Ishikawa (cell line): ENCODE data around the gene ALKBH8.

ENCODE experiments used
- CEBPB ChIP-seq: IDR thresholded peaks from 2 replicates; pipeline ENCODE4 v1.6.1; 2012
- CREB1 ChIP-seq: IDR thresholded peaks from 2 replicates; pipeline ENCODE4 v1.6.1; 2012; ENCODE audit warnings: low read depth
- EGR1 ChIP-seq: IDR thresholded peaks from 2 replicates; pipeline ENCODE4 v1.6.1; 2012
- EP300 ChIP-seq: IDR thresholded peaks from 2 replicates; pipeline ENCODE4 v1.6.1; 2012; ENCODE audit warnings: borderline replicate concordance
- FOXM1 ChIP-seq: IDR thresholded peaks from 2 replicates; pipeline ENCODE4 v1.6.1; 2012; ENCODE audit warnings: low read depth, borderline replicate concordance
- MAX ChIP-seq: IDR thresholded peaks from 2 replicates; pipeline ENCODE4 v1.6.1; 2012
- NFIC ChIP-seq: IDR thresholded peaks from 2 replicates; pipeline ENCODE4 v1.6.1; 2012
- RAD21 ChIP-seq: IDR thresholded peaks from 2 replicates; pipeline ENCODE4 v1.6.1; 2012; ENCODE audit warnings: low read depth
- REST ChIP-seq: IDR thresholded peaks from 2 replicates; pipeline ENCODE4 v1.6.1; 2012; ENCODE audit warnings: low read depth, mild to moderate bottlenecking
- TAF1 ChIP-seq: IDR thresholded peaks from 2 replicates; pipeline ENCODE4 v1.6.1; 2012; ENCODE audit warnings: low read depth, mild to moderate bottlenecking
- TCF12 ChIP-seq: IDR thresholded peaks from 2 replicates; pipeline ENCODE4 v1.6.1; 2012; ENCODE audit warnings: low read depth
- TEAD4 ChIP-seq: IDR thresholded peaks from 2 replicates; pipeline ENCODE4 v1.6.1; 2012
- YY1 ChIP-seq: IDR thresholded peaks from 2 replicates; pipeline ENCODE4 v1.6.1; 2012; ENCODE audit warnings: low read depth
- ZBTB7A ChIP-seq: IDR thresholded peaks from 2 replicates; pipeline ENCODE4 v1.6.1; 2012; ENCODE audit warnings: low read depth
- TF ChIP-seq, protein P1 (sequence below): IDR thresholded peaks from 2 replicates; pipeline ENCODE4 v1.6.1; 2012

The ALKBH8 gene

GRCh38 chr11:107576497-107577345 is 11.2 kb upstream of the ALKBH8 start:
- TF ChIP-seq RAD21 = peak; percentile 67

- TF ChIP-seq TCF12 (no peak), TAF1 (no peak), CREB1 (no peak), ZBTB7A (no peak), EP300 (no peak)
- TF ChIP-seq, protein P1, sequence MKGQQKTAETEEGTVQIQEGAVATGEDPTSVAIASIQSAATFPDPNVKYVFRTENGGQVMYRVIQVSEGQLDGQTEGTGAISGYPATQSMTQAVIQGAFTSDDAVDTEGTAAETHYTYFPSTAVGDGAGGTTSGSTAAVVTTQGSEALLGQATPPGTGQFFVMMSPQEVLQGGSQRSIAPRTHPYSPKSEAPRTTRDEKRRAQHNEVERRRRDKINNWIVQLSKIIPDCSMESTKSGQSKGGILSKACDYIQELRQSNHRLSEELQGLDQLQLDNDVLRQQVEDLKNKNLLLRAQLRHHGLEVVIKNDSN = no peak
Measured at GRCh38 chr11:107573438-107573837, 7.9 kb upstream of the ALKBH8 start.

- TF ChIP-seq EP300 = no peak
- no peak for TF ChIP-seq MAX
- no peak for TF ChIP-seq EGR1
- no peak for TF ChIP-seq CEBPB
- no peak for TF ChIP-seq TAF1
- TF ChIP-seq ZBTB7A = no peak
- no peak for TF ChIP-seq YY1
- TF ChIP-seq, protein P1 = no peak
- no peak for TF ChIP-seq TCF12
- TF ChIP-seq FOXM1 = no peak
- no peak for TF ChIP-seq CREB1
Measured at GRCh38 chr11:107570015-107570414, 4.5 kb upstream of the ALKBH8 start.

- TF ChIP-seq NFIC = no peak
- TF ChIP-seq TCF12 = no peak
- no peak for TF ChIP-seq FOXM1
- TF ChIP-seq CREB1 = no peak
- no peak for TF ChIP-seq EP300
- no peak for TF ChIP-seq MAX
- no peak for TF ChIP-seq EGR1
- TF ChIP-seq CEBPB = no peak
Measured at GRCh38 chr11:107567739-107568335, 2.3 kb upstream of the ALKBH8 start.

- TF ChIP-seq TAF1 (no peak), EGR1 (no peak), CREB1 (no peak), CEBPB (no peak), EP300 (no peak), MAX (no peak), TEAD4 (no peak), YY1 (no peak), FOXM1 (no peak), REST (no peak)
- TF ChIP-seq, protein P1 = no peak
Measured at GRCh38 chr11:107566569-107566968, 1.0 kb upstream of the ALKBH8 start.

GRCh38 chr11:107564877-107565218 is 687 bp downstream of the ALKBH8 start:
- TF ChIP-seq TEAD4 (no peak), ZBTB7A (no peak), EGR1 (no peak), MAX (no peak)

DNA sequence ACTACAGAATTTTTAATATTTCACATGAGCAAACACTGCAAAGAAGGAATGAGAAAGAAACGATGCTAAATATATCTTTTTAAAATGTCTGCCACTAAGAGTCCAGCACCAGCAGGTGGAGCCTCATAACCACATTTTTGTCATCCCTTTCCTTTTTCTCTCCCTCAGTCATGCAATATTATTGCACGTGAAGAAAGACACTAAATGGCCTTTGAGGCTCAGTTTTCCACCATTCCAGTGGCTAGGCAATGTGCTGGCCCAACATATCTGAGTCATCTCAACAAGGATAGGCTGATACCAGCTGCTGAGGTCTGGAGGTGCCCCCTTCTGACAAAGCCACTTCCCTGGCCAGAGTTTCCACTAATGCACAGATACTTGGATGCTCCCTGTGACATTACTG is 1.8 kb downstream of the ALKBH8 start:
- TF ChIP-seq RAD21 (peak; percentile 52), EP300 (no peak)
